DOHH2 (cell line): ENCODE measurements around the gene SCUBE1.

Source experiments
- H3F3A ChIP-seq: fragments of 200-600 bp; sonication (generic), shearing (Covaris generic); 2 replicates; pipeline ENCODE4 v1.6.0; 2016; ENCODE audit warnings: antibody characterized with exemption, mild to moderate bottlenecking; ENCODE audit not compliant: control insufficient read depth, insufficient read depth
- H3K27ac ChIP-seq: fragments of 200-600 bp; sonication (generic); 2 replicates; pipeline ENCODE4 v1.5.1; 2014; ENCODE audit warnings: low read depth, mild to moderate bottlenecking, low read length, moderate library complexity
- H3K27me3 ChIP-seq: fragments of 200-600 bp; sonication (generic); 2 replicates; pipeline ENCODE4 v1.6.1; 2014; ENCODE audit warnings: mild to moderate bottlenecking, low read length, mixed read lengths; ENCODE audit not compliant: control insufficient read depth
- H3K36me3 ChIP-seq: fragments of 200-600 bp; sonication (generic); 2 replicates; pipeline ENCODE4 v1.6.1; 2014; ENCODE audit warnings: mild to moderate bottlenecking, low read length, moderate library complexity, mixed read lengths; ENCODE audit not compliant: control insufficient read depth
- H3K4me1 ChIP-seq: fragments of 200-600 bp; sonication (generic); 2 replicates; pipeline ENCODE4 v1.6.1; 2014; ENCODE audit warnings: mild to moderate bottlenecking, low read length, mixed read lengths; ENCODE audit not compliant: control insufficient read depth
- H3K4me2 ChIP-seq: fragments of 200-600 bp; sonication (generic); 2 replicates; pipeline ENCODE4 v1.6.0; 2014; ENCODE audit warnings: mild to moderate bottlenecking, low read length, moderate library complexity
- H3K4me3 ChIP-seq: fragments of 200-600 bp; sonication (generic); 2 replicates; pipeline ENCODE4 v1.5.1; 2014; ENCODE audit warnings: mild to moderate bottlenecking, low read length, mixed read lengths
- H3K79me2 ChIP-seq: fragments of 200-600 bp; sonication (generic); 2 replicates; pipeline ENCODE4 v1.6.1; 2014; ENCODE audit warnings: mild to moderate bottlenecking, low read length, mixed read lengths; ENCODE audit not compliant: control insufficient read depth
- H3K9me2 ChIP-seq: fragments of 200-600 bp; sonication (generic); replicated peaks from 2 replicates; pipeline ENCODE4 v1.6.1; 2014; ENCODE audit warnings: mild to moderate bottlenecking, low read length, mixed read lengths; ENCODE audit not compliant: control insufficient read depth
- H3K9me3 ChIP-seq: fragments of 200-600 bp; sonication (generic); 2 replicates; pipeline ENCODE4 v1.6.1; 2014; ENCODE audit warnings: antibody characterized with exemption, low read length, mixed read lengths; ENCODE audit not compliant: control insufficient read depth, insufficient read depth
- H4K20me1 ChIP-seq: fragments of 200-600 bp; sonication (generic); 2 replicates; pipeline ENCODE4 v1.6.0; 2014; ENCODE audit warnings: low read depth, mild to moderate bottlenecking, antibody characterized with exemption, low read length, moderate library complexity; ENCODE audit not compliant: control insufficient read depth, insufficient read depth
- CTCF ChIP-seq: fragments of 200-600 bp; sonication (generic); IDR thresholded peaks from one replicate; pipeline ENCODE4 v1.5.1; 2014; ENCODE audit warnings: antibody characterized with exemption, mild to moderate bottlenecking, low read depth, low read length; ENCODE audit not compliant: poor library complexity, severe bottlenecking
- EZH2phosphoT487 ChIP-seq: fragments of 200-600 bp; sonication (generic); IDR thresholded peaks from 2 replicates; pipeline ENCODE4 v1.6.1; 2017; ENCODE audit warnings: borderline replicate concordance, mild to moderate bottlenecking, antibody characterized with exemption, low read length, moderate library complexity, mixed read lengths

The SCUBE1 gene

DNA sequence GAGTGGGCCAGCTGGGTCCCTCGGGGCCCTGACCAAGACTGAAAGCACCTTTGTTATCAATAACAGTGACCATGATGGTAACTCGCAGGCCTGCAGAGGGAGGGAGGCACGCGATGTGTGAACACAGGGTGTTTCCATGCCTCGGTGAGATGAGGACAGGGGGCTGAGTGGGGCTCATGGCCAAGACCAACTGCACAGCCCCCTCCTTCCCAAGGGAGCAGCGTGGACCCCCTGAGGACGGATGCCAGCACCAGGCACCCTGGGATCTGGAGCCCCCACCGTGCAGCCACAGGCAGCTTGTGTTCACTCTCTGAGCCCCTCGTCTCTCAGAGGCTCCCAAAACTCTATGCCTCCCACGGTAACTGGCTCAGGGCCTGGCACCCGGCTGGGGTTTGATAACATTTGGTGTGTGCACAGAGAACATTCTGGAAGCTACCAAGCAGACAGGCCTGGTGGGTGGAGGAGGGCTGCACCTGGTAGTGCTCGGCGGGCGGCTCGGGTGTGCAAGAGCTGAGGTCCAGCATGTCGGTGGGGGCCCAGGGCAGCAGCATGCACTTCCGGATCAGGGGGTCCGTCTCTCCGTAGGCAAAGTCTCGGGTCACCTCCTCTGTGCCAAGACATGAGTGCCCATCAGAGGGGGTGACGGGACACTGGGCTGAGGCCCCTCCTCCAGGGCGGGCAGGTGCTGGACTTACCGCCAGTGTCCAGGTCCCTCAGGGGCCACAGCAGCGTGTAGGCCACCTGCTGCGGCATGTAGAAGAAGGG, 163.8 kb downstream of the SCUBE1 start:
- TF ChIP-seq EZH2phosphoT487 (no peak), CTCF (no peak)
- no peaks in the 10 kb centered on the region for H3F3A ChIP-seq
- H3K4me2 ChIP-seq, result no peak overlapping the region
- no peak overlapping the region for H3K4me3 ChIP-seq
- no peaks in the 10 kb centered on the region for H3K4me1 ChIP-seq
- peaks cover 69% of the 10 kb centered on the region for H3K36me3 ChIP-seq
- peaks cover 25% of the 10 kb centered on the region for H3K79me2 ChIP-seq
- no peak overlapping the region for H3K27ac ChIP-seq
- no peaks in the 10 kb centered on the region for H3K27me3 ChIP-seq
- H3K9me3 ChIP-seq, result no peaks in the 10 kb centered on the region
- H4K20me1 ChIP-seq, result no peaks in the 10 kb centered on the region
- H3K9me2 ChIP-seq, result no peaks in the 10 kb centered on the region

GRCh38 chr22:43177479-43177878, 165.7 kb downstream of the SCUBE1 start:
- TF ChIP-seq CTCF, result no peak
- no peak for TF ChIP-seq EZH2phosphoT487

DNA sequence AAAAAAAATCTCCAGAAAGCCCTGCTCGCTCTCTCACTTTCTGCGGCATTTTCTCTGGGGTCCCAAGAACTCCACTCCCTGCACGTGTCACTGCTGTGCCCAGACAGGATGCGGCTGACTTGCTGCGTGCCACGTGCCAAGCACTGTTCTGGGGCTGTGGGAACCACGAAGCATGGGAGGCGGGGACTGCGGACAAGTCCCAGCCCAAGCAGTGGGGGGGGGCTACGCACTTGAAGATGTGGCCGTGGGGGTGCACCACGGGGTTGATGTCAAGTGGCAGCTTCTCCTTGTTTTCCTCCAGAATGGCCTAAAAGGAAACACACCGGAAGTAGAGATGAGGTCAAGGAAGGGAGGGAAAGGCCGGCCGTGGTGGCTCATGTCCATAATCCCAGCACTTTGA, 167.1 kb downstream of the SCUBE1 start:
- Histone ChIP-seq H3K9me3 (no peaks in the 10 kb centered on the region), H3K27ac (no peak overlapping the region), H3K4me1 (no peaks in the 10 kb centered on the region), H3K79me2 (no peaks in the 10 kb centered on the region), H3K36me3 (peaks cover 71% of the 10 kb centered on the region), H4K20me1 (no peaks in the 10 kb centered on the region), H3K4me2 (no peak overlapping the region), H3K27me3 (no peaks in the 10 kb centered on the region), H3K4me3 (no peak overlapping the region), H3F3A (no peaks in the 10 kb centered on the region), H3K9me2 (no peaks in the 10 kb centered on the region)
- TF ChIP-seq CTCF, result no peak
- no peak for TF ChIP-seq EZH2phosphoT487

More at GRCh38 chr22:43177479-43177878, 165.7 kb downstream of the SCUBE1 start:
- Histone ChIP-seq H3K9me3 (no peaks in the 10 kb centered on the region), H3K9me2 (no peaks in the 10 kb centered on the region), H3K4me2 (no peak overlapping the region), H3K4me3 (no peak overlapping the region), H3K4me1 (no peaks in the 10 kb centered on the region), H3K27me3 (no peaks in the 10 kb centered on the region), H3K27ac (no peak overlapping the region), H3F3A (no peaks in the 10 kb centered on the region), H3K36me3 (peaks cover 65% of the 10 kb centered on the region), H3K79me2 (peaks cover 6% of the 10 kb centered on the region), H4K20me1 (no peaks in the 10 kb centered on the region)
